Mesothelial cell of epicardium (in vitro differentiated cells): ENCODE data around the gene HIPK4. TPM values are rescaled to one million over a fixed set of nuclear protein-coding genes. Genes with fewer than 3 reads are reported as not detected.
"Not testable (repeated sequence)": the region's sequence is repeated elsewhere in the genome, so short reads cannot be mapped to it uniquely, and the experiment has no call there.

Experiments
- DNase-seq, 2 experiments: peaks; one replicate each; pipeline ENCODE4 v3.0.0; 2021; ENCODE audit warnings: low spot score in 2 of 2; ENCODE audit not compliant: unreplicated experiment in 2 of 2
- H3K27ac Mint-ChIP-seq: 2 replicates; pipeline ENCODE4 v1.8.0; 2021; ENCODE audit warnings: mixed read lengths
- H3K27me3 Mint-ChIP-seq: 2 replicates; pipeline ENCODE4 v1.8.0; 2021; ENCODE audit warnings: low read depth, mixed read lengths
- H3K36me3 Mint-ChIP-seq: 2 replicates; pipeline ENCODE4 v1.8.0; 2021; ENCODE audit warnings: mixed read lengths
- H3K4me1 Mint-ChIP-seq: 2 replicates; pipeline ENCODE4 v1.8.0; 2021; ENCODE audit warnings: mixed read lengths
- H3K4me3 Mint-ChIP-seq: 2 replicates; pipeline ENCODE4 v1.8.0; 2021; ENCODE audit warnings: mild to moderate bottlenecking, moderate library complexity, mixed read lengths
- H3K9me3 Mint-ChIP-seq: 2 replicates; pipeline ENCODE4 v1.8.0; 2021; ENCODE audit warnings: mixed read lengths
- microRNA-seq: library from miRNA; unstranded; fragments of <30 nt; microRNA quantifications from one replicate; pipeline ENCODE4 v1.2.0, GENCODE V29; 2021; ENCODE audit warnings: inconsistent platforms, mixed read lengths
- total RNA-seq: library from RNA; stranded (reverse); gene quantifications from 3 replicates; pipeline ENCODE4 v1.2.1, GENCODE V29; 2021
- TF ChIP-seq, protein P1 (sequence below): fragments of 200-600 bp; sonication (generic); IDR thresholded peaks from one replicate; pipeline ENCODE4 v1.5.0; 2021; ENCODE audit warnings: antibody characterized with exemption; ENCODE audit not compliant: unreplicated experiment

The HIPK4 gene
- total RNA-seq, 1 donor from 2014 or later, result 0.31 TPM

DNA sequence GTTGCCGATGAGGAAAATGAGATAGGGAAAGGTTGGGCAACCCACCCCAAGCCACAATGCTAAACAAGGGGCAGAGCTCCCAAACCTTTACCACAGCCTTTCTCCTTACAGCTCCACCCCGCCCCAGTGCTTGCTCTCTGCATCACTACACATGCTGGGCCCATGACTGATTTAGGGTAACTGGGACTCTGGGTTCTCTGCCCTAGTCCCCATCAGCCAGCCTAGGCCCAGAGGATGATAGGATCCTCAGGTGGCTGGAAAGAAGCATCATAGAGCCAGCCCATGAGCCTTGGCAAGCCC, 53.4 kb downstream of the HIPK4 start:
- TF ChIP-seq, protein P1, sequence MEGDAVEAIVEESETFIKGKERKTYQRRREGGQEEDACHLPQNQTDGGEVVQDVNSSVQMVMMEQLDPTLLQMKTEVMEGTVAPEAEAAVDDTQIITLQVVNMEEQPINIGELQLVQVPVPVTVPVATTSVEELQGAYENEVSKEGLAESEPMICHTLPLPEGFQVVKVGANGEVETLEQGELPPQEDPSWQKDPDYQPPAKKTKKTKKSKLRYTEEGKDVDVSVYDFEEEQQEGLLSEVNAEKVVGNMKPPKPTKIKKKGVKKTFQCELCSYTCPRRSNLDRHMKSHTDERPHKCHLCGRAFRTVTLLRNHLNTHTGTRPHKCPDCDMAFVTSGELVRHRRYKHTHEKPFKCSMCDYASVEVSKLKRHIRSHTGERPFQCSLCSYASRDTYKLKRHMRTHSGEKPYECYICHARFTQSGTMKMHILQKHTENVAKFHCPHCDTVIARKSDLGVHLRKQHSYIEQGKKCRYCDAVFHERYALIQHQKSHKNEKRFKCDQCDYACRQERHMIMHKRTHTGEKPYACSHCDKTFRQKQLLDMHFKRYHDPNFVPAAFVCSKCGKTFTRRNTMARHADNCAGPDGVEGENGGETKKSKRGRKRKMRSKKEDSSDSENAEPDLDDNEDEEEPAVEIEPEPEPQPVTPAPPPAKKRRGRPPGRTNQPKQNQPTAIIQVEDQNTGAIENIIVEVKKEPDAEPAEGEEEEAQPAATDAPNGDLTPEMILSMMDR, result no peak
- H3K27me3 Mint-ChIP-seq, result no peaks in the 10 kb centered on the region

DNA sequence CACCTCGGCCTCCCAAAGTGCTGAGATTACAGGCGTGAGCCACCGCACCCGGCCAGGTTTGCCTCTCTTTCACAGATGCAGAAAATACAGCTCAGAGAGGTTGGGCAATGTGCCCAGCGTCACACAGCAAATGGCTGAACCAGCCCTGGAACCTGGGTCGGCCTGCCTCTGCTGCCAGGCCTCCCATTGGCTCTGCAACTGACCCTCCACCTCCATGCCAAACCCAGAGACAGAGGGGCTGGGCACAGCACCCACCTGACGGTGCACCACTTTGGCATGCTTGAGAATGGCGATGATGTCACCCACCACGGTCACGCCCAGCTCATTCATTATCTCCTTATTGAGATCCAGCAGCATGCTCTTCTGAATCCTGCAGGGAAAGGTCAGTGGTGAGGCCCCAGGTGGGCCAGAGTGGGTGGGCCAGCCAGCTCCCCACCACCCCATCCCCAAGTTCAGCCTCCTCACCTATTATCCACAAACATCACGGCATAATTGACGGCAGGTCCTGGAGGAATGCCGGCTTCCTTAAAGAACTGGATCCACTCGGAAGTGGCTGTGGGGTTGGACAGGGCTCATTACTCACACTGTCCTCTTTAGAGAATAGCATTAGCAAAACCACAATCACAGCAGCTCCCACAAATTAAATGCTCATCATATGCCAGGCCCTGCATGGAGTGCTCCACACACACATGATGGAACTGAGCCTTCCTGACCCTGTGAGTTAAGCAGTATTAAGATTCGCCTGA, 54.0 kb downstream of the HIPK4 start:
- DNase-seq, result no peak
- TF ChIP-seq, protein P1, result no peak
- Mint-ChIP-seq H3K27ac (no peak overlapping the region), H3K36me3 (peaks cover 34% of the 10 kb centered on the region), H3K9me3 (no peaks in the 10 kb centered on the region), H3K4me1 (peaks cover under 1% of the 10 kb centered on the region), H3K27me3 (no peaks in the 10 kb centered on the region), H3K4me3 (no peak overlapping the region)

More for the DNA sequence above, 53.4 kb downstream of the HIPK4 start:
- no peak overlapping the region for H3K4me3 Mint-ChIP-seq
- H3K4me1 Mint-ChIP-seq, result no peaks in the 10 kb centered on the region
- DNase-seq, result no peak
- H3K27ac Mint-ChIP-seq, result no peak overlapping the region
- H3K36me3 Mint-ChIP-seq, result peaks cover 29% of the 10 kb centered on the region
- no peaks in the 10 kb centered on the region for H3K9me3 Mint-ChIP-seq

DNA sequence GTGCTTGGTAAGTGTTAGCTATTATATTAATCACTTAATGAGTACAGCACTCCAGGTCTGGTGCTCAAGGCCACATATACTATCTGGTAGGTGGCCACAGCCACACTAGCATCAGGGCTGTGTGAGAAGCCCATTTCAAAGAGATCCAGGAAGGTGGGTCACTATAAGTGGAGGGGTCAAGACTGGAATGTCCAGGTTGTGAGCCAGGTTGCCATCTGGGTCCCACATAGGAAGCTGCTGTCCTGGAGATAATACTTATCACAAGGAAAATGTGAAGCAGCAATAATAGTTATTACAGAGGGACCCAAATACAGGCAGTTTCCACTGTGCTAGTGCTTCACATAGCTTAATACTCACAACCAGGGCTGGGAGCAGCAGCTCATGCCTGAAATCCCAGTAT, 54.9 kb downstream of the HIPK4 start:
- no peak for DNase-seq
- Mint-ChIP-seq H3K36me3 (peaks cover 36% of the 10 kb centered on the region), H3K4me3 (no peak overlapping the region), H3K4me1 (peaks cover 4% of the 10 kb centered on the region), H3K9me3 (no peaks in the 10 kb centered on the region), H3K27me3 (no peaks in the 10 kb centered on the region), H3K27ac (no peak overlapping the region)
- TF ChIP-seq, protein P1, result no peak

DNA sequence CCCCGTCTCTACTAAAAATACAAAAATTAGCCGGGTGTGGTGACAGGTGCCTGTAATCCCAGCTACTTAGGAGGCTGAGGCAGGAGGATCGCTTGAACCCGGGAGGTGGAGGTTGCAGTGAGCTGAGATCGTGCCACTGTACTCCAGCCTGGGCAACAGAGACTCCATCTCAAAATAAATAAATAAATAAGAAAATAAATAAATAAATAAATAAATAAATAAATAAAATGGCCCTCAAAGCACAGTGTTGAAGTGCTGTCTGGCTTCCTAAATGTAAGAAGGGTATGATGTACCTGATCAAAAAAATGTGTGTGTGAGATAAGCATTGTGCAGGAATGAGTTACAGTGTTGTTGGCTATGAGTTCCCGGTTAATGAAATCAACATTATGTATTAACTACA, 56.9 kb downstream of the HIPK4 start:
- DNase-seq, H3K27ac Mint-ChIP-seq: not testable (repeated sequence)

DNA sequence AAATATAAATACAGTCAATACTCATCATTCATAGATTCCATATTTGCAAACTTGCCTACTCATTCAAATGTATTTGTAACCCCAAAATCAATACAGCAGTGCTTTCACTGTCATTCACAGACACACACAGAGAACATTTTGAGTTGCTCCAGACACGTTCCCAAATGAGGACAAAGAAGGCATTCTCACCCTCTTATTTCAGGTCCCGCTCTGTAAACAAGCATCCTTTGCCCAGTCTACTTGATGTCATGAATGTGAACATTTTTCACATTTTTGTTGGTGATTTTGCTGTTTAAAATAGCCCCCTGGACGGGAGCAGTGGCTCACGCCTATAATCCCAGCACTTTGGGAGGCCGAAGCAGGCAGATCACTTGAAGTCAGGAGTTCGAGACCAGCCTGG, 57.3 kb downstream of the HIPK4 start:
- H3K36me3 Mint-ChIP-seq, result peaks cover 37% of the 10 kb centered on the region
- H3K4me1 Mint-ChIP-seq, result peaks cover 11% of the 10 kb centered on the region
- no peak for DNase-seq
- no peak overlapping the region for H3K4me3 Mint-ChIP-seq
- no peaks in the 10 kb centered on the region for H3K9me3 Mint-ChIP-seq
- H3K27me3 Mint-ChIP-seq, result no peaks in the 10 kb centered on the region
- H3K27ac Mint-ChIP-seq, result no peak overlapping the region
- TF ChIP-seq, protein P1, result no peak

More for the DNA sequence above, 56.9 kb downstream of the HIPK4 start:
- H3K9me3 Mint-ChIP-seq, H3K4me3 Mint-ChIP-seq, H3K27me3 Mint-ChIP-seq: not testable (repeated sequence)
- H3K36me3 Mint-ChIP-seq, result peaks cover 37% of the 10 kb centered on the region
- peaks cover 11% of the 10 kb centered on the region for H3K4me1 Mint-ChIP-seq

DNA sequence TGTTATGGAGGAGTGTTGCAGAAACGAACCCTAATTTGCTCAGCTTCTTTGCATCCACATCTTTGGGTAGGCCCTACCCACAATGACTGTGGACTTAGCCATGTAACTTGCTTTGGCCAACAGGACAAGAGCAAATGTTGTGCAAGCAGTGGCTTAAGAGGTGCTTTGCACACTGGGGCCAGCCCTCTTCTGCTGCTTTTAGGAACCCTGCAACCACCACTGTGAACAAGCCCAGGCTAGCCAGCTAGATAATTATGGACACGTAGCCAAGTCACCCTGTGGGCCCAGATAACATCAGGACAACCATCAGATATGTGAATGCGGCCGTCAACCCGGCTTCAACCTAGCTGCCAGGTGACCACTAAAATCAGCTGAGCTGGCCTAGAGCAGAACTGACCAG, 58.9 kb downstream of the HIPK4 start:
- Mint-ChIP-seq H3K27ac (peak overlapping the region; percentile 56), H3K4me3 (no peak overlapping the region), H3K9me3 (no peaks in the 10 kb centered on the region), H3K36me3 (peaks cover 44% of the 10 kb centered on the region), H3K27me3 (no peaks in the 10 kb centered on the region), H3K4me1 (peaks cover 11% of the 10 kb centered on the region)
- TF ChIP-seq, protein P1, result no peak
- DNase-seq, result no peak

Small RNA genes within 50 kb of the gene (microRNA-seq; reads per million reads assigned to microRNA genes)
- gene MIR6796, result not detected

Other genes with a start within 250 kb of the HIPK4 start
- gene MAP3K10, start 198.8 kb downstream of the HIPK4 start, total RNA-seq, result 30.7 to 32.7 TPM (median 31.4 TPM) in 3 replicates
- gene TTC9B, start 171.8 kb downstream of the HIPK4 start, total RNA-seq, result not detected in 3 replicates
- gene CCNP, start 163.5 kb downstream of the HIPK4 start, total RNA-seq, result 0.98 to 1.8 TPM (median 1.0 TPM) in 3 replicates
- 192 to 200 TPM (median 194 TPM) in 3 replicates for gene AKT2, start 104.8 kb downstream of the HIPK4 start, total RNA-seq
- 15.3 to 17.8 TPM (median 16.3 TPM) in 3 replicates for gene C19orf47, start 41.8 kb downstream of the HIPK4 start, total RNA-seq
- 369 to 379 TPM (median 376 TPM) in 3 replicates for gene PLD3, start 41.5 kb downstream of the HIPK4 start, total RNA-seq
- 4.7 to 5.2 TPM (median 5.2 TPM) in 3 replicates for gene PRX, start 23.2 kb upstream of the HIPK4 start, total RNA-seq
- gene SERTAD1, start 35.8 kb upstream of the HIPK4 start, total RNA-seq, result 10.7 to 11.0 TPM (median 10.8 TPM) in 3 replicates
- gene SERTAD3, start 54.2 kb upstream of the HIPK4 start, total RNA-seq, result 70.0 to 75.5 TPM (median 70.5 TPM) in 3 replicates
- 38.5 to 42.7 TPM (median 42.2 TPM) in 3 replicates for gene BLVRB, start 75.6 kb upstream of the HIPK4 start, total RNA-seq
- gene SPTBN4, start 76.8 kb upstream of the HIPK4 start, total RNA-seq, result 1.5 to 3.4 TPM (median 1.7 TPM) in 3 replicates
- 60.9 to 65.3 TPM (median 61.6 TPM) in 3 replicates for gene SHKBP1, start 186.7 kb upstream of the HIPK4 start, total RNA-seq
- 341 to 364 TPM (median 344 TPM) in 3 replicates for gene LTBP4, start 211.2 kb upstream of the HIPK4 start, total RNA-seq